Neutrophil (primary cell): ENCODE data around the gene P4HA3.

Experiments used
- H3K27ac ChIP-seq: fragments of 200-600 bp; sonication (generic); 2 replicates; pipeline ENCODE4 v1.5.1; 2016; ENCODE audit warnings: mild to moderate bottlenecking, moderate library complexity
- H3K27me3 ChIP-seq: fragments of 200-600 bp; sonication (generic); 2 replicates; pipeline ENCODE4 v1.6.0; 2016; ENCODE audit warnings: mild to moderate bottlenecking
- H3K36me3 ChIP-seq: fragments of 200-600 bp; sonication (generic); 2 replicates; pipeline ENCODE4 v1.5.1; 2017
- H3K4me1 ChIP-seq, 2 experiments: fragments of 200-600 bp in 1 of 2; sonication (generic) in 1 of 2; 1 replicate in 1 of 2; 2 replicates in 1 of 2; pipeline versions ENCODE4 v1.5.1 to v1.6.1; 2013 to 2016; ENCODE audit warnings: low read depth in 1 of 2, low read length in 1 of 2, mild to moderate bottlenecking in 1 of 2, moderate library complexity in 1 of 2; ENCODE audit not compliant: control insufficient read depth in 1 of 2, insufficient read depth in 1 of 2
- H3K4me3 ChIP-seq, 2 experiments: fragments of 200-600 bp in 1 of 2; sonication (generic) in 1 of 2; 1 replicate in 1 of 2; 2 replicates in 1 of 2; pipeline ENCODE4 v1.5.1; 2013 to 2016; ENCODE audit warnings: low read depth in 1 of 2, low read length in 1 of 2, mild to moderate bottlenecking in 1 of 2, moderate library complexity in 1 of 2
- H3K9me3 ChIP-seq: fragments of 200-600 bp; sonication (generic); 2 replicates; pipeline ENCODE4 v1.5.1; 2016
- CTCF ChIP-seq: fragments of 200-600 bp; sonication (generic); IDR thresholded peaks from 2 replicates; pipeline ENCODE4 v1.5.1; 2016; ENCODE audit warnings: antibody characterized with exemption

The P4HA3 gene

GRCh38 chr11:74330075-74330858 lies 18.8 kb upstream of the P4HA3 start:
- Histone ChIP-seq H3K27ac (no peak overlapping the region), H3K4me1 (no peaks in the 10 kb centered on the region), H3K27me3 (no peaks in the 10 kb centered on the region), H3K36me3 (peaks cover 11% of the 10 kb centered on the region), H3K4me3 (no peak overlapping the region), H3K9me3 (no peaks in the 10 kb centered on the region)
- TF ChIP-seq CTCF: no peak

GRCh38 chr11:74327076-74327475 lies 15.6 kb upstream of the P4HA3 start:
- Histone ChIP-seq H3K9me3 (no peaks in the 10 kb centered on the region), H3K27ac (no peak overlapping the region), H3K36me3 (peaks cover 8% of the 10 kb centered on the region), H3K4me3 (no peak overlapping the region), H3K27me3 (peaks cover 9% of the 10 kb centered on the region), H3K4me1 (peaks cover 0 to under 1% of the 10 kb centered on the region in 2 experiments)
- no peak for TF ChIP-seq CTCF

GRCh38 chr11:74326665-74327064 lies 15.2 kb upstream of the P4HA3 start:
- TF ChIP-seq CTCF: no peak
- no peaks in the 10 kb centered on the region for H3K9me3 ChIP-seq

GRCh38 chr11:74325649-74326645 lies 14.5 kb upstream of the P4HA3 start:
- TF ChIP-seq CTCF: no peak
- peaks cover 9% of the 10 kb centered on the region for H3K27me3 ChIP-seq
- H3K4me3 ChIP-seq: no peak overlapping the region
- no peak overlapping the region for H3K27ac ChIP-seq
- no peaks in the 10 kb centered on the region for H3K9me3 ChIP-seq
- peaks cover 0 to 3% of the 10 kb centered on the region in 2 experiments for H3K4me1 ChIP-seq
- H3K36me3 ChIP-seq: no peaks in the 10 kb centered on the region

More at GRCh38 chr11:74326665-74327064, 15.2 kb upstream of the P4HA3 start:
- H3K4me3 ChIP-seq: no peak overlapping the region
- peaks cover 9% of the 10 kb centered on the region for H3K27me3 ChIP-seq
- peaks cover 0 to 3% of the 10 kb centered on the region in 2 experiments for H3K4me1 ChIP-seq
- H3K27ac ChIP-seq: no peak overlapping the region
- peaks cover 4% of the 10 kb centered on the region for H3K36me3 ChIP-seq

GRCh38 chr11:74322667-74323066 lies 11.2 kb upstream of the P4HA3 start:
- TF ChIP-seq CTCF: no peak
- no peak overlapping the region for H3K4me3 ChIP-seq
- H3K36me3 ChIP-seq: no peaks in the 10 kb centered on the region
- peaks cover 9% of the 10 kb centered on the region for H3K27me3 ChIP-seq
- no peaks in the 10 kb centered on the region for H3K9me3 ChIP-seq
- H3K27ac ChIP-seq: no peak overlapping the region
- H3K4me1 ChIP-seq: peaks cover 0 to 3% of the 10 kb centered on the region in 2 experiments
